ENCODE results near the gene INPP5K.
A peak's percentile ranks its signal among the peaks of the same experiment; 100 is the strongest.
"Not testable (repeated sequence)": the region's sequence is repeated elsewhere in the genome, so short reads cannot be mapped to it uniquely, and the experiment has no call there.

INPP5K gene

DNA sequence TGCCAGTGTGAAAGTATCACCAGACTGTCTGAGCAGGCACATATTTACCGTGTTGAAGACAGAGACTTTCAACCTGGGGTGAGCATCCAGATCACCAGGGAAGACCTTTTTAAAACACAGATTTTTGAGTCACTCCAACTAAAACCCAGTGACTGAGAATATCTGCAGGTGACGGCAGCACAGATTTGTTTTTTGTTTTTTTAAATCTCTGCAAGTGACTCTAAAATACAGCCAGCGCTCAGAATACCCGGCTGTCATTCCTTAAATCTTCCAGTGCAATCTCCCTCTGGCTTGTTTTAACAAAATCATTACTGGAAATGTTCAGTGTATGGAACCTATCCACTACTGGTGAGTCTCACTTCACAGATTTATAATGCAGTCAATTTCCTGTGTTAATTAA is 19.3 kb upstream of the INPP5K start:
- Histone ChIP-seq H3K4me3 (ENCODE audit: low read depth, low read length) (no peak overlapping the region), H3K36me3 (no peaks in the 10 kb centered on the region), H3K4me1 (no peaks in the 10 kb centered on the region), H3K9me3 (no peaks in the 10 kb centered on the region), H3K27me3 (no peaks in the 10 kb centered on the region)
- no peak for DNase-seq
- TF ChIP-seq, protein P1, sequence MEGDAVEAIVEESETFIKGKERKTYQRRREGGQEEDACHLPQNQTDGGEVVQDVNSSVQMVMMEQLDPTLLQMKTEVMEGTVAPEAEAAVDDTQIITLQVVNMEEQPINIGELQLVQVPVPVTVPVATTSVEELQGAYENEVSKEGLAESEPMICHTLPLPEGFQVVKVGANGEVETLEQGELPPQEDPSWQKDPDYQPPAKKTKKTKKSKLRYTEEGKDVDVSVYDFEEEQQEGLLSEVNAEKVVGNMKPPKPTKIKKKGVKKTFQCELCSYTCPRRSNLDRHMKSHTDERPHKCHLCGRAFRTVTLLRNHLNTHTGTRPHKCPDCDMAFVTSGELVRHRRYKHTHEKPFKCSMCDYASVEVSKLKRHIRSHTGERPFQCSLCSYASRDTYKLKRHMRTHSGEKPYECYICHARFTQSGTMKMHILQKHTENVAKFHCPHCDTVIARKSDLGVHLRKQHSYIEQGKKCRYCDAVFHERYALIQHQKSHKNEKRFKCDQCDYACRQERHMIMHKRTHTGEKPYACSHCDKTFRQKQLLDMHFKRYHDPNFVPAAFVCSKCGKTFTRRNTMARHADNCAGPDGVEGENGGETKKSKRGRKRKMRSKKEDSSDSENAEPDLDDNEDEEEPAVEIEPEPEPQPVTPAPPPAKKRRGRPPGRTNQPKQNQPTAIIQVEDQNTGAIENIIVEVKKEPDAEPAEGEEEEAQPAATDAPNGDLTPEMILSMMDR (IDR thresholded peaks at IDR 0.05; ENCODE audit: low read depth, low read length) = no peak

DNA sequence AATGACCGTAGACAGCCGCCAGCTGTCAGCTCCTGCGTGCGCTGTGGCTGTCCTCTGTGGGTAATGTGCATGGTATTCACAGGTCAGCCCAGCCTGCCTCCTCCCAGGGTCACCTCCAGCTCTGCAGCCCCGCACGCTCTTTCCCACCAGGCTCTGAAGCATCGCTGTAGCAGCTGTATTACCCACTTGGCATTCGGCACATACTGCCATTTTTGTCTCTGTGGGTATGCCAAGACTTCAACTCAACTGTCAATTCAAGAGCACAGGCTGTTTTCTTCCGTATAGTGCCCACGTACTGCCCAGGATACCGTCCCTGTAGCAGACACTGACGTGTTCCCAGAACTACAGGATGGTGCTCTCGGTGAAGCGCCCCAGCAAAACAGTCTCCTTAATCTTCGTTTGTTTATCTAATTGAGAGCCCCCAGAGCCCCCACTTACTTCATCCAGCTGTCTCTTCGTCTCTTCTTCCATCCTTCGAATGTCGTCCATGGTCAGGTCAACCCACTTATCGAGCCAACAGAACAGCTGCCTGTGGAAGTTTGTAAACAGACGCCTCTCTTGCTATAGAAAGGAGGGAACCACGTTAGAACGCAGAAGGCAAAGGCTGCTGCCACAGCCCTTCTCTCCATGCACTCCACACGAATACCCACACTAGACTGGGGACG is 17.4 kb upstream of the INPP5K start:
- no peak overlapping the region for H3K4me3 ChIP-seq (ENCODE audit: low read depth, low read length)
- no peak for DNase-seq
- TF ChIP-seq, protein P1 (IDR thresholded peaks at IDR 0.05; ENCODE audit: low read depth, low read length) = no peak
- no peaks in the 10 kb centered on the region for H3K4me1 ChIP-seq
- H3K27me3 ChIP-seq = no peaks in the 10 kb centered on the region
- H3K9me3 ChIP-seq = no peaks in the 10 kb centered on the region
- H3K36me3 ChIP-seq = no peaks in the 10 kb centered on the region

DNA sequence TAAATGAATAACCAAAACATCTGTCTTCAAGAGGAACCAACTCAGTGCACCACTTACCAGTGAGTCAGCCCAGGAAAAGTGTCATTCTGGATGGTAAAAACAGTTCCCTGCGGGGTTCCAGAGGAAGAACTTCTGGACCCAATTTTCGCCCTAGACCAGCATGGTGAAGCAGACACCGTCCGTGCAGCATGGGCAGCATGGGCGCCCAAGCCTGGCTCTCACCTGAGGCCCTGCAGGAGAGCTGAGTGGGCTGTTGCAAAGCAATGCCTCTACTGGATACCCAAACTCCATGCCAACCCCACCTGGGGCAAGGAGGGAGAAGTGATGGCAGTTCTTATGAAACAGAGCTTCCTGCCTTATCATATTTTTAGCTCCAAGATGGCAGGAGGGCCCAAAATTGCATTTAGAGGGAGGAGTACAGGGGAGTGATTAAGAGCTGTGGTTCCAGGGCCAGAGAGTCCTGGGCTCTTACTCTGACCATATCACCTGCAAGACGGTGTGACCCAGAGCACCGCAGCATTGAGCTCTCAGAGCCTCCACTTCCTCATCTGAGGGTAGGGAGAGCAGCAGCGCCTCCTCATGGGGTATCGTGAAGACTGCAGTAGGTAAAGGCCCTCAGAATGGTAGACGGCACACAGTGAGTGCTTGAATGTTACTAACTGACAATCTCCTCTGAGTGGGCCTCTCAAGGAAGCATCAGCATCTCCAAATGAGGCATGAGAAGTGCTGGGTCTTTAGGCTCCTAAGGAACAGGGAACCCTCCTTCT is 16.6 kb upstream of the INPP5K start:
- peak; percentile 34 for DNase-seq
- no peaks in the 10 kb centered on the region for H3K36me3 ChIP-seq
- H3K9me3 ChIP-seq = no peaks in the 10 kb centered on the region

DNA sequence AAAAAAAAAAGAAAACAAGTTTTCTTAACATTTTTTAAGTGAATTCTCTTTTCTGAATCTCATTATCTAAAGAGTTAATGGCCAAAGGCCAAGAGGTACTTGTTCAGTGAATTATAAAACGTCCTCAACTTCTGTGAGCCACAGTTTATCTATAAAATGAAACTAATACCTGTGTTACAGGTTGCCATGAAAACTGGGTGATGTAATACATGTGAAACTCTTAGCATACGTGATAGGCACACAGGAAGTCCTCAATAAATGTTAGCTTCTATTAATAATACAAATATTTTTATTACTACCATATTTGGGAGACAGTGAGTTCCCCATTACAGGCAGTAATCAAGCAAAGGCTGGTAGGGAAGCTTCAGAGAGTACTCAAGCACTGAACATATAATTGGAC is 13.5 kb upstream of the INPP5K start:
- no peak overlapping the region for H3K4me3 ChIP-seq (ENCODE audit: low read depth, low read length)
- H3K36me3 ChIP-seq = no peaks in the 10 kb centered on the region
- H3K4me1 ChIP-seq = no peaks in the 10 kb centered on the region
- no peak for DNase-seq
- no peaks in the 10 kb centered on the region for H3K27me3 ChIP-seq
- TF ChIP-seq, protein P1 (IDR thresholded peaks at IDR 0.05; ENCODE audit: low read depth, low read length) = no peak
- no peaks in the 10 kb centered on the region for H3K9me3 ChIP-seq

More for the DNA sequence above, 16.6 kb upstream of the INPP5K start:
- H3K4me3 ChIP-seq (ENCODE audit: low read depth, low read length) = no peak overlapping the region
- TF ChIP-seq, protein P1 (IDR thresholded peaks at IDR 0.05; ENCODE audit: low read depth, low read length) = peak; percentile 41; the same call in 1 of the 2 replicates
- no peaks in the 10 kb centered on the region for H3K4me1 ChIP-seq
- no peaks in the 10 kb centered on the region for H3K27me3 ChIP-seq

DNA sequence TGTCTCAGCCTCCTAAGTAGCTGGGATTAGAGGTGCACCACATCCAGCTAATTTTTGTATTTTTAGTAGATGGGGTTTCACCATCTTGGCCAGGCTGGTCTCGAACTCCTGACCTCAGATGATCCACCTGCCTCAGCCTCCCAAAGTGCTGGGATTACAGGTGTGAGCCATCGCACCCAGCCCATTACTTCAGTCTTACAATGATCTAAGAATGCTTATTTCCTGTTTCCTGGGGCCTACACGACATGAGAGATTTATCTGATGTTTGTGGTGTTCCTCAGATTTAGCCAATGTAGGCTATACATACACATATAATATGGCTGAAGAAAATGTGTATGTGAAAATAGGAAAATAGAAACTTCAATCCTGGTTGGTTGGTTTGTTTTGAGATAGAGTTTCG is 10.5 kb upstream of the INPP5K start:
- H3K9me3 ChIP-seq; H3K36me3 ChIP-seq; DNase-seq; H3K4me1 ChIP-seq; H3K27me3 ChIP-seq; H3K4me3 ChIP-seq (ENCODE audit: low read depth, low read length): not testable (repeated sequence)

DNA sequence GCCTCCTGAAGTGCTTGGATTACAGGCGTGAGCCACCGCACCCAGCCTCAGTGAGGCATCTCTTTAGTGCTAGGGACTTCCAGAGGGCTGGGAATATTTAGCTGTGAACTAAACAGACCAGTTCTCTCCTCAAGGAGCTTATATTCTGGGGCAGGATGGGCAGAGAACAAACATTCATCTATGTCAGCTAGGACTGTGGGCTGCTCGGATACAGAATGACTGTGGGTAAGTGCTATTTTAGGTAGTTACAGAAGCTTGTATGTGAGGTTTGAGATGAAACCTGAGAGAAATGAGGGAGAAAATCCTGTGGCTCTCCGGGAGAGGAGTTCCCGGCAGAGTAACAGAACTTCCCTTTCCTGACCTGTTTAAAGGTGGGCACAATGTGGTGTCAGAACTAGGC is 6.2 kb upstream of the INPP5K start:
- Histone ChIP-seq H3K36me3 (no peaks in the 10 kb centered on the region), H3K9me3 (no peaks in the 10 kb centered on the region), H3K4me1 (no peaks in the 10 kb centered on the region), H3K27me3 (no peaks in the 10 kb centered on the region), H3K4me3 (ENCODE audit: low read depth, low read length) (no peak overlapping the region)
- no peak for DNase-seq
- TF ChIP-seq, protein P1 (IDR thresholded peaks at IDR 0.05; ENCODE audit: low read depth, low read length) = no peak

Measured in BE2C (cell line).